ENCODE measurements around the gene POLR2C.
A peak's percentile ranks its signal among the peaks of the same experiment; 100 is the strongest.
"Not testable (repeated sequence)": the region's sequence is repeated elsewhere in the genome, so short reads cannot be mapped to it uniquely, and the experiment has no call there.

POLR2C gene

DNA sequence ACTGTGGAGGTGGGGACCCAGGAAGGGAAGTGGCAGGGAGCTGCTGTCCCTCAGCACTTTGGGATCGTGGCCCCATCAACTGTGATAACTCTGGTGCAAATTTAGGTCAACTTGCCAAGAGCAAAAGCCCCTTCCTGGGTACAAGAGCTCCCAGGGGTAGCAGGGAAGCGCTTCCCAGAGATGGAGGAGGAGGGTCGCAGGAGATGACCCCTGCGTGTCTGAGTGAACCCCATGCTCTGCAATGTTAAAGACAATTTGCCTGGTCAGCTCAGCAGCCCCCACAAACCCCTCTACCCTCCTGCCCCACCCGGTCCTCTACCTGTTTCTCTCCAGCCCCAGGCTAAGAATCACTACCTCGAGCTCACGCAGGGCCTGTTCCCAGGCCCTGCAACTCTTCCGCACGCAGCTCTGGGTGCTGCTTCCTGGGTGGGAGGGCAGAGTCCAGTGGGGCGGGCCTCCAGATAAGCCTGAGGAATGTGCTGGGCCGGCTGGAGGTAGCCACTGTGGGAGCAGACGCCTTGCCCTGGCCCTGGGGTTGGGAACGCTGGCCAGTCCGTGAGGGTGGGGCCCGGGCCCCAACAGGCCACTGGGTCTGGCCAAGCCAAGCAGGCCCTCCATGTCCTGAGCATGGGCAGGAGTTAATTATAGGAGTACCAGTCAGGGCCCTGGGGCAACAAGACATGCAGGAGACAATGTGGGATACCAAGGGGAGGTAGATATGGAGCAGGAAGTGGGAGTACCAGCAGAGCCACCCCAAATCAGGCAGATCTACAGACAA, 17.7 kb downstream of the POLR2C start:
- DNase-seq = no peak

DNA sequence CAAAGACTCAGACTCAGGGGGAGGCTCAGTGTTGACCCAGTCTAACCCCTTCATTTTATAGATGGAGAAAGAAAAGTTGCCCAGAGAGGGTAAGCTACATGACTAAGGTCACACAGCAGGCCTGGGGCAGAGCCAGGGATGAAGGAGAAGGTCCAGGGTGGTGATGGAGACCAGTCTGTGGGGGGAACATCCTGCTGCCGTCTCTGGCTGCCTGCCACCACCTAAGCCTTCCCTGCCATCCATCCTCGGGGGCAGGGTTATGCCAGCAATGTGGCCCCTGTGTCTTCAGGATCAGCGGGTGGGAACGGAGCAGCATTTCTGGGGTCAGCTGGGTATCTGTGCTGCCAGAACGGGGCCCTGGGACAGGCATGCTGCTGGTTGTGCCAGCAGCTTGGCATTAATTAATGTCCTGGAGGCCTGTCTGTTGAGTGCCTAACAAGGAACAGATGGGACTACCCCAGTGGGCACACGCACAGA, 18.3 kb downstream of the POLR2C start:
- no peak for DNase-seq

DNA sequence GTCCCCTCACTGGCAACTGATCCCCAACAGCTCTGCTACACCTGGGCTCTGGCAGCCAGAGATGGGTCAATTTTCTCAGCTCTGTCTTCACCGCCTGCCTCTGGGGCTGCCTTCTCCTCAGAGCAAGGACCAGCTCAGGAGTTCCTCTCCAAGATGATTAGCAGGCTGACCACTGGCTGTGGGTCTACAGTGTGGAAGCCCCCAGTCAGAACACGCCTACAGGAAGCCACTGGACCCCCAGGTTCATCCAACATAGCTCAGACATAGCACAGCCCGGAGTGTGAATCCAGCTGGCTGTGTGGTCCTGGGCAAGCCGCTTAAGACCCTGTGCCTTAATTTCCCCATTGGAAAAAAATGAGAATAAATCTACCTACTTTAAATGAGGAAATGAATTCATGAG, 18.9 kb downstream of the POLR2C start:
- no peak for DNase-seq

DNA sequence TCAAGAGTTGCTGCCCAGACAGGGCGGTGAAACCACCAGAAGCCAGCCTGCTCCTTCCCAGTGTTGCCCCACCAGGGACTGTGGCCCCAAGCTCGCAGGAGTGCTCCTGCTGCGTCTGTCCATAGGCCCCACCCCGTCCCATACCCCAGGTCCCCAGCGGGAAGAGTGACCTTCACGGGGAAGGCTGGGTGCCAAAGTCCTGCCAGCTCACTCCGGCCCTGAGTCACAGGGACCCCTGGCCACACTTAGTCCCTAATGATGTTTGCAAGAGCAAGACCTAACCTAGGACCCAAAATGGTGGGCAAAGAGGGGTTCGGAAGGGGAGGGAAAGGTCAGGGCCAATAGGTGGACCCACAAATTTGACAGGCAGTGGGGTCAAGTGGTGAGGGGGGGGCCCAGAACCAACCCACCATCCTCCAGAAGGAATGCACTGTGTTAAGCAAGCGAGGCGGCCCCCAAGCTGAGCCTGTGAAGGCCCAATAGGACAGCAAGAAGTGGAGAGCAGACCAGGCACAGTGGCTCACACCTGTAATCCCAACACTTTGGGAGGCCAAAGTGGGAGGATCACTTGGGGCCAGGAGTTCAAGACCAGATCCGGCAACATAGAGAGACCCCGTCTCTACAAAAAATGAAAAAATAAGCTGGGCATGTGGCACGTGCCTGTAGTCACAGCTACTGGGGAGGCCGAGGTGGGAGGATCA, 20.5 kb downstream of the POLR2C start:
- no peak for DNase-seq

DNA sequence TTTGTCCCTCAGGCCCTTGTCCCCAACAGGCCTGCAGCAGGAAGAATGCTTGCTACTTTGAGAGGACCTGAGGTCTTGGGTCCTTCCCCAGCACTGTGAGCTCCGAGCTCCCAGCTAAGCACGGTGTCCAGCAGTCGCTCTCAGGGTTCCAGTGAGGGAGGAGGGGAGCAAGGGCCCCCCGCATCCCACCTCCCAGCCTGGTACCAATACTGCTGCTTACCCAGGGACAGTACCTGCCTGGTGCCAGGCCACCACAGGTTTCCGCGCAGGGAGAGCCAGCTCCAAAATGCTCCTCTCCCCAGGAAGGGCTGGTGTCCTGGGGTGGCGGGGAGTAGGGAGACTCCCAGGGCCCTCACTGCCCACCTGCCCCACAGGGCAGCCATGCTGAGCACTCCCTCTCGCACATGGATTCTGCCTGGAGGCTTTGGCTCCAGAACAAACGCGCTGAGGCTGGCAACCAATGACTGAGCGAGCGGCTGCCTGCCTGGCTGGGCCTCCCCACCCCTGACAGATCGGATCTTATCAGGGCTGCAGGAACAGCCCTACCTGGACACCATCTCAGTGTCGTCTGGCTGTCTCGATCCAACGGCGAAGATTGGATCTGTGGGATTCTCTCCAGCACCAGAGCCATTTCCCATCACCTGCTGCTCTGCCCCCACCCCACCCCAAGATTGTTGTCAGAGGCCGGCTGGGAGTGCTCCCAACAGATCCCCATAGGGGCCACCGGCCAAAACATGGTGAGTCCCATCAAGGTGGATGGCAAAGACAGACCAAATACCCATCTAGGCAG, 21.4 kb downstream of the POLR2C start:
- no peak for DNase-seq

DNA sequence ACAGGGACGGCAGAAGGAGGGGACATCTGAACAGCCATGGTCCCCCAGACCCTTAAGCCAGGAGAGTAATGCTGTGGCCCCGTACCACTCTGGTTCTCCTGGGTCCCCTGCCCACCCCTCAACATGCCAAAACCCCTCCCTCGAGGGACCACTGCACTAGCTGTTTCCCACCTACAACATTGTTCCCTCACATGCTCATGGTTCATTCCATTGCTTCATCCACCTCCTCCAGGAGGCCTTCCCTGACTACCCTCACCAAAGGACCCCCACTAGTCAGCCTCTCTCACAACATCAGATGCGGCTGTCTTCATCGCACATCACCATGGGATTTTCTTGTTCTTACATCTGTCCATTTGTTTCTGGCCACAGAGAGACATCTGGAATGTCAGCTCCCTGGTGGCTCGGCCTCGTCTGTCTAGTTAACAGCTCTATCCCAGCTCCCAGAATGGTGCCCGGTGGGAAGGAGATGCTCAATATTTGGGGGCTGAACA, 22.1 kb downstream of the POLR2C start:
- no peak for DNase-seq

DNA sequence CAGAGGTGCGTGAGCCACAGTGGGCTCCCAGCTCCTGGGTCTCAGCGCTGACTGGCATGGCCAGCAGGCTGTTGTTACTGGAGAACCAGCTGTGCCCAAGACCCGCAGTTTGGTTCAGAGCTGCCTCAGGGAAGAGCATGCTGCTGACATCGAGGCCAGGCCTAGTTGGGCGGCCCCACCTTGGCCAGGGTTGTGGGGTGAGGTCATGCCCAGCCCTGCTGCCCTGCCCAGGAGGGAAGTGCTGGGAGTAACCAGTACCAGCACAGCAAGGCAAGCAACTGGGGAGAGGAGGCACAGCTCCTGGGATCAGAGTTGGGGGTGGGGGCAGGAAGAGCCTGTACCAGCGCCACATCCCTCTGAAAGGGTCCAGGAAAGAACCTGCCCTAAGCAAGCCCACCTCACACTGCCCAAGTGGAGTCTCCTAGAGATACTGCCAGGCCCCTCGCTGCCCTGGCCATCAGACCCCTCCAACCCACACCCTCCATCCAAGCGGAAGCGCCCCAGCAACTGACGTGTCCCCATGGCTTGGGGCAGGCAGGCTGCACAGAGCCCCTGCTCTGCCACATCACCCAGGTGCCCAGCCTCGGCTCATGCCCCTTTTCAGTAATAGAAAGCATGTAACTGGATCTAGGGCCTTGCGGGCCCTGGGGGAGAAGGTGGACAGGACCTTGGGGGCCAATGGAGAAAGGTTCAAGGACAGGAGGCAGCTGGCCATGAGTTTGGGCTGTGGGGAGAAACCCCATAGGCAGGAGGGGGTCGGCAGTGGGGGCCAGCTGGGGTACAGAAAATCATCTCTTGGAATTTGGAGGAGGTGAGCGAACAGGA, 22.8 kb downstream of the POLR2C start:
- no peak for DNase-seq

DNA sequence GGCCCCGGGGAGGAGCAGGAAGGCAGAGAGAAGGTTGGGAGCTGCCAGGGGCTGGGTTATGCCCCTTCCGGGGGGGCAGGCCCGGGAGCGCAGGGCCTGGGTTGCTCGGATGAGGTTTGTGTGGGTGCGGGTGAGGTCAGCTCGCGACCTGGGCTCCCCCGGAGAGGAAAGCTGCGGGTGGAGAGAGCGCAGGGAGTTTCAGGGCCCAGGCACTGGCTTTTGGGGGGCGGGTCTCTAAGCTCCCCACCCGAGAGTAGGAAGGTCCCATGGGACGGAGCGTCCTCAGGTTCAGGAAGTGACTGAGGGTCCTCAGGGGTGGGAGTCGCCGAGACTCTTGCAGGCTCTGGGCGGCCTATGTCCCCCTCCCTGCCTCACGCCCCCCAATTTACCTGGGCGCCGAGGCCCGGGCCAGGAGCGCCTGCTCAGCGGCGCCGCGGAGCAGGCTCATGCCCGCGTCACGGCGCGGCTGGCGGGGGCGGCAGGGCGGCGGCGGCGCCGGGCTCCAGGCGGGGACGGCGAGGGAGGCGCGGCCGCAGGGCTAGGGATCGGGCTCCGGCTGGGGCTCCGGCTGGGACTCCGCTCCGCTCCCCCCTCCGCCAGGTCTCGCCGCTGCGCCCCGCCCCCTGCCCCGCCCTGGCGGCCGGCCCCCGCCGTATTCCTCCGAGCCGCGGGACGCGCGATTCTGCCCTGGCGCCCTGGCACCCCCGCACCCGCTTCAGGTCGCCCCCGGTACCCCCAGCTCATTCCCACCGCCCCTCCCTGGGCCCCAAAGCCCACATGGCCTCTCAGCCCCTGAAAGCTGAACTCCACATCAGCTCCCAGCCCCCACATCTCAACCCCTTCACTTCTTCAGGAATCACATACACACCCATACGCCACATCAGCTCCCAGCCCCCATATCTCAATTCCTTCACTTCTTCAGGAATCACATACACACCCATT, 23.7 kb downstream of the POLR2C start, which contains the start of gene DOK4:
TSS of gene DOK4 (minus strand) at position 578 of the 942 bp plus-strand sequence. CDS start 6,986 bp downstream, outside the sequence.
- DNase-seq = peak; percentile 84

DNA sequence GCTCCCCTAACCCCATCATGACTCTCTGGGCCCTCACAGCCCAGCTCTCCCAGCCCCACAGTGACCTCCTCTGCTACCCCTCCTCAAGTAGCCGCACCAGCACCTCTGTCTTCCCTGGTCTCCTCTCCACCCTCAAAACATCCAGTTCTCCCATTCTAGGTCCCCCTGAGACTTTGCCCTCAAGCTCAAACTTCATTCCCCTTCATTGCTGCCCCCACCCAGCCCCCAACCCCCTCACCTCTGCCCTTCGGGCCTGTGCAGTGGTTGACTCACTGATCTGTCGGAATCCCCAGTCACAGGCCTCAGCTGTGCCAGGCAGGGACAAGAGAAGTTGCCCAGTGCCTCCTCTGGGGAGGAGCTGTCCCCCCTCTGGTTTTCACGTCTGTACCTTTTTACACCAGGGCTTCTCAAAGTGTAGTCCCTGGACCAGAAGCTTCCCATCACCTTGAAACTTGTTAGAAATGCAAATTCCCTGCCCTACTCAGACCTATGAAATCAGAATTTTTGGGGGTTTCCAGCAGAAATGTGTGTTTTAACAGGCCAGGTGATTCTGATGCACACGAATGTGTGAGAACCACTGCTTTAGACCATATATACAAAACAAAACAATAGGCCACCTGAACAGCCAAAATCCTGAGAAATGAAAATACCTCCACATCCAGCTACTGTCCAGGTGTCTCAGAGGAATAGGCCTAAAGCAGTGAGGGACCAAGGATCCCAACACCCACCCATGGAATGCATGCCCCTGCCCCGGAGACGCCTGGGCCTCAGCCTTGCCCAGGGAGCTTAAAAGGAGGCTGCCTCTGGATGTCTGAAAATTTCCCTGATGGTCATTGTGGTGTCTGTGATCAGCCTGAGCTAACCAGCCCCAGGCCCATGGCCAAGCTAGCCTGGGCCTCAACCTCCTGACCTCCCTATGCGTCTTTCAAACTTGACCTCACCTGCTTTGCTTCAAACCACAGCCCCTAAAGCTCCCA, 24.7 kb downstream of the POLR2C start:
- DNase-seq = no peak

DNA sequence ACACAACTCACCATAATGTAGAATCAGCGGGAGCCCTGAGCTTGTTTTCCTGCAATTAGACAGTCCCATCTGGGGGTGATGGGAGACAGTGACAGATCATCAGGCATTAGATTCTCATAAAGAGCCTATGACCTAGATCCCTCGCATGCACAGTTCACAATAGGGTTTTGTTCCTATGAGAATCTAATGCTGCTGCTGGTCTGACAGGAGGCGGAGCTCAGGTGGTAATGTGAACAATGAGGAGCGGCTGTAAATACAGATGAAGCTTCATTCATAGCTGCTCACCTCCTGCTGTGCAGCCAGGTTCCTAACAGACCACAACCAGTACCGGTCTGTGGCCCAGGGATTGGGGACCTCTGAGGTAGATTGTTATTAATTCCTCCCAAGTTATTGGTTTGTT, 26.8 kb downstream of the POLR2C start:
- DNase-seq = no peak

DNA sequence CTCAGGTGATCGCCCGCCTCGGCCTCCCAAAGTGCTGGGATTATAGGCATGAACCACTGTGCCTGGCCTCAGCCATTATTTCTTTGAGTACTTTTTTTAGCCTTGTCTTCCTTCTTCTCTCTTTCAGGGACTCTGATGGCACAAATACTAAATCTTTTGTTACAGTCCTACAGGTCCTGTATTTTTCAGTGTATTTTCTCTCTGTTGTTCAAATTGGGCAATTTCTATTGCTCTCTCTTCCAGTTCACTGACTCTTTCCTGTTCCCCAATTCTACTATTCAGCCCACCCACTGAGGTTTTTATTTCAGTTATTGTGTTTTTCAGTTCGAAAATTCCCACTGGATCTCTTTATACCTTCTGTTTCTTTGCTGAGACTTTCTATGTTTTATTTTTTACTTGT, 31.3 kb downstream of the POLR2C start:
- DNase-seq = no peak

DNA sequence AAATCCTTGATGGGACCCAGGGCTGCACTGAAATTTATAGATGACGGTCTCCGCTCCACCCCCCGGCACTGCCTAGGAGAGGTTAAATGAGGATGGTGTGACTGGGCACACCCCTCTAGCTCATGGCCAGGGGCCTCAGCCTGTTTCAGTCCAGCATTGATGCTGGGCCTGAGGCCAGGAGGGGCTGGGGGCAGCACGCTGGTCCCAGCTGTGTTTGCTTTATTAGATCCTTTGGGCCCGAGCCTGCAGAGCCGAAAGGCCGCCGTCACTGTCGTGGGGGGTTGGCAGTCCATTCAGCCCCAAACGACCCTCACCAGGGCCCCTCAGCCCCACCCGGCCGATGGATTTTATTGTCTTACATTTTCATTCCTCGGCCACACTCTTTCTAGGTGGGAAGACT, 34.6 kb downstream of the POLR2C start:
- no peak for DNase-seq

DNA sequence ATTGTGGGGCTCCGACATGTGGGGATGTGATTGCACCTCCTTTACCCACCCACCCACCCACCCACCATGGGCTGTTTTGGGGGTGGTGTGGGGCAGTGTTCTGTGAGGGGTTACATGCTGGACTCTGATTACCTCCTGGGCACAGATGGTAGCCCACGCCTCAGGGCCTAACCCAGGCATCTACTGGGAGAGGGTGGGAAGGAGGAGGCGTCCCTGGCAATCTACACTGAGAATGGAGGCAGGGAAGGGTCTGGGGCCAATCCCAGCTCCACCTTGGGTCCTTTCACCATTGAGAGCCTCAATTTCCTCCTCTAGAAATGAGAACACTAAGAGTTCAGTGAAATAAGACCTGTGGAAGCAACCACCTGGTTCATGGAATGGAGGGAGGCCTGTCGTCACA, 35.6 kb downstream of the POLR2C start:
- DNase-seq = no peak

DNA sequence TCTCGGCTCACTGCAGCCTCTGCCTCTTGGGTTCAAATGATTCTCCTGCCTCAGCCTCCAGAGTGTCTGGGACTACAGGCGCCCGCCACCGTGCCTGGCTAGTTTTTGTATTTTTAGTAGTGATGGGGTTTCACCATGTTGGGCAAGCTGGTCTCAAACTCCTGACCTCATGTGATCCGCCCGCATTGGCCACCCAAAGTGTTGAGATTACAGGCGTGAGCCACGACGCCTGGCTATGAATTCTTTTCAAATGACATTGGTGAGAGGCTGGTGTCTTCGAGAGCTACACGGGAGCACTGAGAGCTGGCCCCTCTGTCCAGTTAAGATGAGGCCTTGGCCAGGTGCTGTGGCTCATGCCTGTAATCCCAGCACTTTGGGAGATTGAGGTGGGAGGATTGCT, 37.5 kb downstream of the POLR2C start:
- DNase-seq = not testable (repeated sequence)

DNA sequence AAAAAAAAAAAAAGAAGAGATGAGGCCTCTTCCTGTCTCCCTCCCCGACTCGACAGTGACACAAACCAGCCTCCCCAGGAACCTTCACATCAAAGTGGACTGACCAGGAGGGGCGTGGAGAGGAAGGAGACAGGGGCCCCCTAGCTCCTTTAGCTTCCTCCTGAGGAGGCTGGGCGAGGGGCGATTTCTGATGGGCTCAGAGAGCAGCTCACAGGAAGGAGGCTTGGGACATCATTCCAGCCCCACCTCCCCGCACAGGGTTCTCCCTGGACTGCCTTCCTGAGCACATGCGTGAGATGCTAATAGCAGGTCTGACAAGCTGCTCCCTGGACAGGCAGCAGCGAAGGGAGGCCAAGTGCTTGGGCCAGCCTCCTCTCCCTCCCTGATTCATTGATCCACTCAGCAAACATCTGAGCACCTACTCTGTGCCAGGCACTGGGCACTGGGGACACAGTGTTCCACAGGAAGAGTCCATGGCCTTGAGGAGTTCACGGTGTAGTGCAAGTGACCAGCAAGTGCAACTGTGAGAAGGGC, 38.2 kb downstream of the POLR2C start:
- DNase-seq = no peak

DNA sequence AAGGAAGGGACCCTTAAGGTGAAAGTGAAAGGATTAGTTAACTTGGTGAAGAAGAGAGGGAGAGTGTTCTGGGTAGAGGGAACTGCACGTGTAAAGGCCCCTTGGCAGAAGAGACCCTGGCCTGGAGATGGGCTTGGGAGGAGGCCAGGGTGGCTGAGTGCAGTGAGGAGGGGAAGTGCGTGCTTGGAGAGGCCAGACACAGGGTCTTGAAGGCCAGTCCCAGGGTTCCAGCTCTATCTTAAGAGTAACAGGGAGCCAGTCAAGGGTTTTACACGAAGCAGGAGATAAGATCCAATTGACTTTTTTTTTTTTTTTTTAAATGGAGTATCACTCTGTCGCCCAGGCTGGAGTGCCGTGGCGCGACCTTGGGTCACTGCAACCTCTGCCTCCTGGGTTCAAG, 39.0 kb downstream of the POLR2C start:
- DNase-seq = no peak

DNA sequence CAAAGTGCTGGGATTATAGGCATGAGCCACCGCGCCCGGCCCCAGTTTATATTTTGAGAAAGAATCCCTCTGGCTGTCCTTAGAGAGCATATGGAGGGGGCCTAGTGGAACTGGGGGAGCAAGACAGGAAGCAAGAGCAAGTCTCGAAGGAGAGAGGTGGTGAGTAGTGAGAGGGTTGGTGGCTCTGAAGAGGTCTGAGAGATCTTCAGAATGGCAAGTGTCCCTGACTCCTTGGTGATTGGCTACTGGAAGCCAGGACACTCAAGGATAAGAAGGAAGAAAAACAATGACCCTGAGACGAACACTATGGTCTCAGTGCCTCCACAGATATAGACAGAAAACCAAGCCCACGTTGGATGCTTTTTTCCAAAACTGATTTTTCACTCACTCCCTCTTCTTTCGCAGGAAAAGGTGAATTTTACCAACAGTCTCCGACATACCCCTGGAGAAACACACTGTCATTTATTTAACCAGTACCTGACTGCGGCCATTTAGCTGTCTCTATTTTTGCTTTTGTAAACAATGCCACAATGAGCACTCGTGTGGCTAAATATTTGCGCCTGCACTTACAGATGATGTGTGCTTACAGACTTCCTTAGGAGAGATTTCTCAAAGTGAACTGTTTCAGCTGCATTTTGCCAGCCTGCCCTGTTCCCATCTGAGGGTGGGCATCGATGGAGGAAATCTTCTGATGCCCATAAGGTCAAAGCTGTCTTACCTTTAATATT, 39.7 kb downstream of the POLR2C start:
- no peak for DNase-seq

DNA sequence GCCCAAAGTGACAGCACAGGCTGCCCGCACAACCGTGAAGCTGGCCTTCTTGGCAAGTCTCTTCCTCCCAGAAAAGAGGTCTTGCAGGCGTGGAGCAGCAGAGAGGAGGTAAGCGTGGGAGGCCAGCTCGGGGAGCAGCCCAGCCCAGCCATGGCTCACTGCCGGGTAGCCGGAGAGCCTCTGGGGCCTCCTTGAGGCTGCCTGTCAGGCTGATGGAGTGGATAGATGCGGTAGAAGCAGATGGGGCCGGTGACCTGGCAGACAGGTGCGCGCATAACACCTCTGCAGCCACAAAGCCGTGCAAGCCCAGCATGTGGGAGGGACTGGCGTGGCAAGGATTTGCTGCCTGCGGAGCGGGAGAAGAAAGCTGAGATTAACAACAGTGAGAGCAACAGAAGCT, 40.9 kb downstream of the POLR2C start:
- DNase-seq = no peak

DNA sequence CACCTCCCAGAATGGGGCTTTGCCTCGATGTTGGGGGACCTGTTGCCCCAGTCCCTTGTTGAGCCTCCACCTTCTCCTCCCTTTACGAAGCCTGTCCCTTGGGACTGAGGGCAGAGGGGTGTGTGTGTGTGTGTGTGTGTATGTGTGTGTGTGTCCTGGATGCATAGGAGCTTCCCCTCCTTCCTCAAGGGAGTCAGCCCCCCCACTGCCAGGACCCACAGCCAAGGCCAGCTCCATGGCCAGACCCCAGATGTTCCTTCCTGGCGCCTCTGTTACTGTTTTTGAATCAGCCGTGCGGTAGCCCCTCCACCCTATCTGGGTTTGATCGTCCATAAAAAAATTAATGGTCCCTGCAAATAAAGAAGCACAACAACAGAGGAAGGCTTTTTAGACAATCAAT, 41.5 kb downstream of the POLR2C start:
- DNase-seq = no peak

Data from activated naive CD4-positive, alpha-beta T cell treated with Interleukin-2 at 50 U/mL for 16 hours (primary cell).